ENCODE data around the gene RAB31.

Gene RAB31

GRCh38 chr18:9714266-9715087 lies 6.4 kb downstream of the RAB31 start:
- no peak for DNase-seq

DNA sequence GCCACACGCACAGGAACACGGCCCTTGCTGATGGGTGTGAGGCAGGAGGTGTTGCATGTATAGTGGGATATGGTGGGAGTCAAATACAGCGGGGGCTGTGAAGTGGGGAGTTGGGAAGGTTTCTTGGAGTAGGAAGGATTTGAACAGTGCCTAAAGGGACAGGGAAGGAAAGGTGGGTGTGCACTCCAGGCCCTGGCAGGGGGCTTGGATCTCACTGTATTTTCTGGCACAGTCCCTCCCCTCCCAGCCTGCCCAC lies 6.9 kb downstream of the RAB31 start:
- no peak for DNase-seq

DNA sequence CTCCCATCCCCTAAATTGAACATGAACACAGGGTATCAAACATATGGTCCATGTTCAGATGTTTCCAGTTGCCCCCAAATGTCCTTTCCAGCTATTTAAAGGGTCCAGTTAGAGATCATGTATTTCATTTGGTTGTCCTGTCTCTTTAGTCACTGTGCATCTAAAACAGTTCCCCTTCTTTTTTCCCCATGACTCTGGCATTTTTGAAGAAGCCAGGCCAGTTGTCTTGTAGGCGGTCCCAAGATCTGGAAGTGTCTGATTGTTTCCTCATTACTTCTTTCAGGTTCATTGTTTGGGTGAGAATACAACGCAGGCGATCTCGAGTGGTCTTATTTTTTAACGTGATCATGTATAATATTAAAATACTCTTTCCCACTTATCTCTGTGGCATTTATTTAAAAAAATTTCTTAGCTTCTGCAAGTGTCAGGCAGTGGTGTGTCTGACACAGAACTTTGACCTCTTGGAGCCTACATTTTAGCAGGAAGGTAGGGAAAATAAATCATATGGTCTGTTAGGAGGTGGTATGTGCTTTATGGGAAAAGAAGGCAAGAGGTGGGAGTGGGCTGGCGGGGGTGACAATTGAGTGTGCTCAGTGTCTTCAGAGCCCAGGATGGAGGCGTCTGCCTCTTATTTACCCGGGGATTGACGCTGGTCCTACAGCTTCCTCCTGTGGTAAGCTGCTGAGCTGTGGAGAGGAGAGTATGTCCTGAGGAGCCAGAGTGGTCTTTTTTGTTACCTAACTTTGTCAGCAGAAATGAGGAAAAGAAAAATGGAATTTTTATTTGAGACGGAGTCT lies 8.1 kb downstream of the RAB31 start:
- DNase-seq, result no peak

- no peak for DNase-seq
Observed at GRCh38 chr18:9716780-9717563, 8.9 kb downstream of the RAB31 start.

GRCh38 chr18:9719421-9719981 lies 11.4 kb downstream of the RAB31 start:
- peak; percentile 63 for DNase-seq

GRCh38 chr18:9720327-9720726 lies 12.2 kb downstream of the RAB31 start:
- DNase-seq, result no peak

- no peak for DNase-seq
Observed at GRCh38 chr18:9721893-9722550, 13.9 kb downstream of the RAB31 start.

GRCh38 chr18:9722691-9723090 lies 14.6 kb downstream of the RAB31 start:
- DNase-seq, result no peak

DNA sequence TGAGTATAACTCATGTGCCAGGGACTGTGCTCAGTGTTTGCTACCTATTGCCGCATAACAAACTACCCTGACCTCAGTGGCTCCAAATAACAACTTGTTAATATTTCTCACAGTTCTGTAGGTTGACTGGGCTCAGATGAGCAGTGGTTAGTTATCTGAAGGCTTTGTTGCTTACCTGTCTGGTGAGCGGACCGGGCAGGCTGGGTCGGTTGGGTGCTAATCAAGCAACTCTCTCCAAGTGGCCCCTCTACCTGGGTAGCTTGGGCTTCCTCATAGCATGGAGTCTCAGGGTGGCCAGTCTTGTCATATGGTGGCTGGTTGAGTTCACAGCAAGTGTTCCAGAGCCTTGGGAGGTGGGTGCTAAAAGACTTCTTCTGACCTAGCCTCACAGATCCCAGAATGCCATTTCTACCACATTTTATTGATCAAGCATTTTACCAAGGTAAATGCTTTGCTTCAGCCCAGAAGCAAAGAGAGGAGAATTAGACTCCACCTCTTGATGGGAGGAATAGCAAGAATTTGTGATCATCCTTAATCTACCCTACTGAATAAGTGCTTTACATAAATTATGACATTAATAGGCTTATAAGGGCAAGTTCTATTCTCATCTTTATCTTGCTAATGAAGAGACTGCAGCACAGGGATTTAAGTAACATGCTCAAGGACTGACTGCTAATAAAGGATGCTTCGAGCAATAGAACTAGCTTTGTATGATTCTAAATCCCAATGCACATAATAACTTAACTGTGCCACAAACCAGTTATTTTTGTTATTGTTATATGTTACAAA lies 16.9 kb downstream of the RAB31 start:
- no peak for DNase-seq

- no peak for DNase-seq
Observed at GRCh38 chr18:9726175-9726574, 18.1 kb downstream of the RAB31 start.

DNA sequence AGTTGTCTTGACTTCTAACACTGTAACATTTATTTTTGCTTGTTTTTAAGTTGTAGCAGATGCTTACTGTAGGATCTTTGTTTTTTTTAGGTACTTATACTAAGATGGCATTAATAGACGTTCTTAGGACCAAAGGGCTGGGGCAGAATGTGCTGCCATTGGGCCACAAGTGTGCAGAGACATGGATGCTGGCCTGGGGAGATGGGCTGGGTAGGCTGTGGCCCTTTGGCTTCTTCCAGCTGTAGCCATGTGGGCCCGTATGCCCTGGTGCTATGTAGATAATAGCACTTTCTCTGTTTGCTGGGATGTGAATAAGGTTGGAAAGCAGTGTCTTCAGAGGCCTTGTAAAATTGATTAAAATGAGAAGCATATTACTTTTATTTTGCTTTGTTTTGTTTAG lies 18.8 kb downstream of the RAB31 start:
- DNase-seq, result no peak

DNA sequence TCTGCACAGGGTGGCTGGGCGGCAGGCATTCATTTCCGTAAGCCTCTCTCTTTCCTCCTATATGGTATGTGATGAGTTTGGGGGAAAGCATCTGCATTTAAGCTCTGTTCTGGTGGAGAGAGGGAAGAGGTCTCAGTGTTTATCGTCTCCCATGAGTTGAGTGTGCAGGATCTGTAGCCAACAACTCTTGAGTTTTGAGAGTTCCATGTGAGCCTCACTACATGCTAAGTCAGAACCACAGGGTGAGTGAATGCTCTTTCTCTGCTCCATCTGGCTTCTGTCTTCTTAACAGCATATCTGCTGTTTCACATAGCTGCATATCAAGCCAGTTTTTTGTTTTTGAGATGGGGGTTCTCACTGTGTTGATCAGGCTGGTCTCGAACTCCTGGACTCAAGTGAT lies 22.7 kb downstream of the RAB31 start:
- DNase-seq, result no peak

- no peak for DNase-seq
Observed at GRCh38 chr18:9731380-9731779, 23.3 kb downstream of the RAB31 start.

DNA sequence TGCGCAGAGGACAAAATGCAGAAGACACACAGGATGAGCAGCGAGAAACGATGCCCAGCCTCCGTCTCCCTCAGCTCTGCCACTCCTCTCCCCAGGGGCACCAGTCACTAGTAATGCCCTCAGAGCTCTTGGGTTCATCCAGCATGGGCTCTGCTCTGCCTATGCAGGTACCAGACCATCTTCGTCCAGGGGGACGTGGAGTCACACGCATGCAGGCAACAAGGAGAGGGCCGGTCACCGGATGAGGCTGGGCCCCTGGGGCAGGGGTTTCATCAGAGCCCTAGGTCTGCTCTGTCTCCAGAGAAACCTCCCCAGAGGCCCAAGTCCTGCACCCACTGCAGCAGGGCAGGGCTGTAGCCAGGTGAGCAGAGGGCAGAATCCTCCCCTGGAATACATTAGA lies 23.9 kb downstream of the RAB31 start:
- no peak for DNase-seq

DNA sequence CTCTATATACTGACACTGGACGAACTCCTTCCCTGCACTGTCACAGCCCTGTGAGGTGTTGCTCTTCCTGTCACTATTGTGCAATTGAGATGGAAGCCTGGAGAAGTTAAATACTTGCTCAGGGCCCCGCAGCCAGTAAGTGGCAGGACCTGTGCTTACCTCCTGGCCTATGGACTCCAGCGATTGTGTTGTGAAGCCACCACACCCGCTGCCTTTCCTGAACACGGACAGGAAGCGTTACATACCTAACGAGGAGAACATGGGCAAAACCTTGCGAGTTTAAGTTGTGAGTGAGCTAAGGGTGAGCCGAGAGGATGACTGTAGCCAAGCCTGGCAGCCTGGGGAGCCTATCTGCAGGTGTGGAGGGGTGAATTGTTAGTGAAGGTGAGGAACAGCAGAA lies 26.1 kb downstream of the RAB31 start:
- no peak for DNase-seq

DNA sequence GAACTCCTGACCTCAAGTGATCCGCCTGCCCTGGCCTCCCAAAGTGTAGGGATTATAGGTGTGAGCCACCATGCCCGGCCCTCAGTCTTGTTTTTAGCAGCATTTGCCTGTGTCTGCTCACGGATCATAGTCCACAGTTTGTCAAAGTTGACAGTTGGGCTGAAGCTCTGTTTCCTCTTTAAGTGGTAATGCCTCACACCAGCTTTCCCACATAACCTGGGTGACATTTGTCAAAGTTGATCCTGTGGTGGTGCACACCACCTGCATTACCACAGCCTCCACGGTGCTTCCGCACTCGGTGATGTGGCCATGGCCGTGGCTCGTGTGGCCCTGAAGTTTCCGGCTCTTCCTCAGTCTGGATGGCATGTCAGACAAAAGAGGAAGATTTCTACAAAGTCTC lies 27.1 kb downstream of the RAB31 start:
- no peak for DNase-seq

DNA sequence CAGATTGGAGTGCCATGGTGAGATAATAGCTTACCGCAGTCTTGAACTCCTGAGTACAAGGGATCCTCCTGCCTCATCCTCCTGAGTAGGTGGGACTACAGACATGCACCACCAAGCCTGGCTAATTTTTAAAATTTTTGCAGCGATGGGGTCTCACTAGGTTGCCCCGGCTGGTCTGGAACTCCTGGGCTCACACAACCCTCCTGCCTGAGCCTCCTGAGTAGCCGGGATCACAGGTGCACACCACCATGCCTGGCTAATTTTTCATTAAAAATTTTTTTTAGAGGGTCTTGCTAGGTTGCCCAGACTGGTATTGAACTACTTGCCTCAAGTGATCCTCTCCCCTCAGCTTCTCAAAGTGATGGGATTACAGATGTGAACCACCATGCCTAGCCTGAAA lies 27.8 kb downstream of the RAB31 start:
- DNase-seq, result no peak

- DNase-seq, result no peak
Observed at GRCh38 chr18:9736286-9736835, 28.3 kb downstream of the RAB31 start.

DNA sequence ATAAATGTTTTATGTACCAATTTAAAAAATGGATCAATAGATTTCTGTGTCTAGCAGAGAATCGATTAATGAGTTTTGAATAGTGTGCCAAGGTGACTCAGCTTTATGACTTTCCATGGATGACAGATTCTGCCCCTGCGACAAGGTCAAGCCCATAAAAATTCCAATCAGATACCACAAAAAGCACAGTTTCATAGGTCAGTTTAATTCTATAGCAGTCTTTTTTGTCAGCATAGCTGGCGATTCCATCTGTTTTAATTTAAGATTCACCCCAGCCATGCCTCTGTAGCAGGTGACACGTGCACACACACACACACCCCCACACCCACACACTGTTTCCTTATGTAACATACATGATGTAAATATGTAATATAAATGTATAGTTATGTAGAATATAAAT lies 28.9 kb downstream of the RAB31 start:
- no peak for DNase-seq

DNA sequence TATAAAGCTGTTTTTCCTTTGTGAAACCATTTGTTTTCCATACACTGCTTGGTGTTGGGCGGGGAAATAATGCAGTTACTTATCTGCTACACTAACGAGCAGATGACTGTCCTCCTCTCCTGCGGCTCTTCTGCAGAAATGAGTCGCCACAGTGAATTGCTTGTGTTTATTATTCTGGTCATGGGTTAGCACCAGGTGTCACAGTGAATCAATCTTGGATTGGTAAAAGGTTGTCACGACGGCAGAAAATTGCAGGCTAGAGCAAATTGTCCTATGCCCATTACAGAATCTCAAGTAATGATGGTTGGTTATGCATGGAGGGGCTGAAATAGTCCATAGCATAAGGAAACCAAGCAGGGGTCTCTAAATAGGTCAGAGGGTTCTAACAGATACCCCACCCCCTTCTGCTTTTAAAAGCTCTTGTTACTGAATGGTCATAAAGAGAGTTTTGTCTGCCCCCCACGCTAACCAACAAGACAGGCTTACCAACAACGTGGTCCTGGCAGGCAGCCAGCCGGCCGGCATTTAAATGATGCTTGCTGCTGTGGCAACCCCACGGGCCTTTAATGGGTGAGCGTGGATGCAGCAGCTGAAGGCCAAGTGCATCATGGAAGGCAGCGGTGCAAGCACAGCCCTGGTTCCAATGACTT lies 29.5 kb downstream of the RAB31 start:
- DNase-seq, result peak; percentile 7

DNA sequence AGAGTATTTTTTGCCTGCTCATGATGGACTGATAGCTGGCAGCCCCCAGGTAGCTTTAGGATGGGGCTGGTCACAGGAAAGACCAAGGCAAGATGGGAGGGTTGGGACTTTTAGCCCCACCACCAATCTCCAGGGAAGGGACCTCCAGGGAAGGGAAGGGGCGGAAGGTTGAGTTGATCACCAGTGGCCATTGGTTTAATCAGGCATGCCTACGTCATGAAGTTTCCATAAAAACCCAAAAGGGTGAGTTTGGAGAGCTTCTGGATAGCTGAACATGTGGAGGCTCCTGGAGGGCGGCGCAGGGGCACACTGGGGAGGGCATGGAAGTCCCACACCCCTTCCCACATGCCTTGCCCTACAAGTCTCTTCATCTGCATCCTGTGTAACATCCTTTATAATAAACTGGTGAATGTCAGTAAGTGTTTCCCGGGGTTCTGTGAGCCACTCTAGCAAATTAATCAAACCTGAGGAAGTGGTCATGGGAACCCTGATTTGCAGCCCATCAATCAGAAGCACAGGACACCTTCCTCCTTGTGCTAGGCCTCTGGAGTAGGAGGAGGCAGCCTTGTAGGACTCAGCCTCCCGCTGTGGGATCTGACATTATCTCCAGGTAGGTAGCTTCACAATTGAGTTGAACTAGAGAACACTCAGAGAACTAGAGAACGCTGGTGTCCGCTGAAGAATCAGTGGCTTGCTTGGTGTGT lies 30.3 kb downstream of the RAB31 start:
- DNase-seq, result no peak

Measured in NCI-H2171 (cell line).